Activated CD8-positive, alpha-beta memory T cell treated with anti-CD3 and anti-CD28 coated beads for 36 hours (primary cell): ENCODE data around the gene OTOGL. TPM values are rescaled to one million over a fixed set of nuclear protein-coding genes. Genes with fewer than 3 reads are reported as not detected.

Source experiments
- CTCF ChIA-PET: fragments of 350-600 bp; sonication (Branson Sonifier 250); formaldehyde crosslinking; loops from one replicate; lab custom pipeline; 2021; ENCODE audit warnings: antibody characterized with exemption; lab: Charles Lee
- POLR2A ChIA-PET: fragments of 350-600 bp; sonication (Branson Sonifier 250); formaldehyde crosslinking; loops from one replicate; lab custom pipeline; 2021; ENCODE audit warnings: antibody characterized with exemption; lab: Charles Lee
- total RNA-seq, 2 experiments: library from RNA; stranded (reverse); gene quantifications; one replicate each; pipeline ENCODE4 v1.2.3, GENCODE V29; 2021

Gene OTOGL
- total RNA-seq, 2 experiments from 2014 or later: not detected

- POLR2A ChIA-PET: no interaction called here
- CTCF ChIA-PET: no interaction called here
Measured at GRCh38 chr12:80412343-80412953, 313.1 kb downstream of the OTOGL start.

- CTCF ChIA-PET: no interaction called here
- POLR2A ChIA-PET: no interaction called here
Measured at GRCh38 chr12:80413462-80413861, 314.1 kb downstream of the OTOGL start.

- CTCF ChIA-PET: no interaction called here
- POLR2A ChIA-PET: no interaction called here
Measured at GRCh38 chr12:80415466-80415865, 316.1 kb downstream of the OTOGL start.

GRCh38 chr12:80419644-80420043, 320.3 kb downstream of the OTOGL start:
- ChIA-PET CTCF (no interaction called here), POLR2A (no interaction called here)

GRCh38 chr12:80420075-80420474, 320.7 kb downstream of the OTOGL start:
- ChIA-PET CTCF (no interaction called here), POLR2A (no interaction called here)

- POLR2A ChIA-PET: no interaction called here
- CTCF ChIA-PET: no interaction called here
Measured at GRCh38 chr12:80422550-80422949, 323.2 kb downstream of the OTOGL start.

Other genes with a start within 250 kb of the OTOGL start
- 10 to 100 TPM; 68.2 to 73.3 TPM for gene PPP1R12A, start 164.4 kb upstream of the OTOGL start, total RNA-seq